Mucosa of stomach (tissue), 1 donor: ENCODE measurements around the gene MPDZ.

Source experiments
- H3K27me3 ChIP-seq: one replicate; pipeline ENCODE4 v1.7.0; 2013; ENCODE audit warnings: mild to moderate bottlenecking, low read length; ENCODE audit not compliant: control insufficient read depth, insufficient read depth
- H3K36me3 ChIP-seq: one replicate; pipeline ENCODE4 v1.7.0; 2013; ENCODE audit warnings: low read length; ENCODE audit not compliant: control insufficient read depth, insufficient read depth
- H3K4me1 ChIP-seq: one replicate; pipeline ENCODE4 v1.7.0; 2013; ENCODE audit warnings: mild to moderate bottlenecking, low read length; ENCODE audit not compliant: control insufficient read depth, insufficient read depth
- H3K4me3 ChIP-seq: one replicate; pipeline ENCODE4 v1.7.0; 2013; ENCODE audit warnings: low read length
- H3K9ac ChIP-seq: one replicate; pipeline ENCODE4 v1.7.0; 2013; ENCODE audit warnings: mild to moderate bottlenecking, low read length, moderate library complexity
- H3K9me3 ChIP-seq: one replicate; pipeline ENCODE4 v1.7.0; 2013; ENCODE audit warnings: mild to moderate bottlenecking, low read length, moderate library complexity; ENCODE audit not compliant: control insufficient read depth
- donor health status: Pancreatic carcinoma.

The MPDZ gene

DNA sequence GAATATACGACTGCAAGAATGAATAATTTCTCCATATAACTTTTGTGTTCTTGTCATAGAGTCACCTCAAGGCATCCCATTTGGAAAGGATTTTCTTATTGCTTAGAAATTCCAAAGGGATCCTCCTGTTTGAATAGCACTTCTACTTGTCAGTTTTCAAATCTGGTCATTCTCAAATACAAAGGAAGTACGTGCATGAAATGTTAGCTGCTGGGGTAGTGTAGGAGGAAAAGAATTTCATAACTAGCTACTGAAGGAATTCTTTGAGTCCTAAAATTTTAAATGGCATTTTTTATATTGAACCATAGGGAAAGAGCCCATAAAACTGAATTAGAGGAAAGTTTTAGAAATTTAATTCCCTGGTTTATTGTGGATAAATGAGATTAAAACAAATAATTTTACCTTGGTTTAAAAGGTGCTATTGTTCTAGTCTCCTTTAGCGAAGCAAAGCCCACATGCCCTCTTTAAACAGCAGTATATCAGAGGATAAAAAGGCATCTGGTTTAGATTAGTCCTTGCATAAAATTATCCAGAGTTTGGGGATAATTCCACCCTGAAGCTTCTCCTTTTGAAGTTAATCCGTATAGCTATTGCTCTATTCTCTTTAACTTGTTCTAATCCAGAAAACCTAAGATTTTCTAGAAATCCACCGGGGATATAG lies 2.0 kb upstream of the MPDZ start:
- no peaks in the 10 kb centered on the region for H3K4me1 ChIP-seq
- H3K27me3 ChIP-seq: peaks cover 16% of the 10 kb centered on the region
- no peaks in the 10 kb centered on the region for H3K9me3 ChIP-seq
- no peak overlapping the region for H3K9ac ChIP-seq
- H3K4me3 ChIP-seq: no peak overlapping the region
- H3K36me3 ChIP-seq: no peaks in the 10 kb centered on the region

- Histone ChIP-seq H3K36me3 (no peaks in the 10 kb centered on the region), H3K9ac (peak overlapping the region; percentile 64), H3K4me3 (peak overlapping the region; percentile 19), H3K27me3 (peaks cover 16% of the 10 kb centered on the region), H3K4me1 (no peaks in the 10 kb centered on the region), H3K9me3 (no peaks in the 10 kb centered on the region)
These were observed 885 bp downstream of the MPDZ start for GRCh38 chr9:13278368-13279246.

GRCh38 chr9:13278023-13278367 lies 1.5 kb downstream of the MPDZ start:
- peaks cover 16% of the 10 kb centered on the region for H3K27me3 ChIP-seq
- no peaks in the 10 kb centered on the region for H3K4me1 ChIP-seq
- no peaks in the 10 kb centered on the region for H3K9me3 ChIP-seq
- H3K4me3 ChIP-seq: no peak overlapping the region
- H3K36me3 ChIP-seq: no peaks in the 10 kb centered on the region
- no peak overlapping the region for H3K9ac ChIP-seq

- Histone ChIP-seq H3K27me3 (peaks cover 15% of the 10 kb centered on the region), H3K9me3 (no peaks in the 10 kb centered on the region), H3K36me3 (no peaks in the 10 kb centered on the region), H3K9ac (no peak overlapping the region), H3K4me1 (no peaks in the 10 kb centered on the region), H3K4me3 (no peak overlapping the region)
These were observed 4.4 kb downstream of the MPDZ start for GRCh38 chr9:13274886-13275641.

GRCh38 chr9:13270734-13271133 lies 8.8 kb downstream of the MPDZ start:
- Histone ChIP-seq H3K4me1 (no peaks in the 10 kb centered on the region), H3K27me3 (no peaks in the 10 kb centered on the region), H3K4me3 (no peak overlapping the region), H3K9ac (no peak overlapping the region), H3K9me3 (no peaks in the 10 kb centered on the region), H3K36me3 (no peaks in the 10 kb centered on the region)

- no peaks in the 10 kb centered on the region for H3K9me3 ChIP-seq
- H3K4me3 ChIP-seq: no peak overlapping the region
- H3K36me3 ChIP-seq: no peaks in the 10 kb centered on the region
- no peaks in the 10 kb centered on the region for H3K27me3 ChIP-seq
- H3K9ac ChIP-seq: no peak overlapping the region
- no peaks in the 10 kb centered on the region for H3K4me1 ChIP-seq
These were observed 9.7 kb downstream of the MPDZ start for GRCh38 chr9:13269589-13270452.

DNA sequence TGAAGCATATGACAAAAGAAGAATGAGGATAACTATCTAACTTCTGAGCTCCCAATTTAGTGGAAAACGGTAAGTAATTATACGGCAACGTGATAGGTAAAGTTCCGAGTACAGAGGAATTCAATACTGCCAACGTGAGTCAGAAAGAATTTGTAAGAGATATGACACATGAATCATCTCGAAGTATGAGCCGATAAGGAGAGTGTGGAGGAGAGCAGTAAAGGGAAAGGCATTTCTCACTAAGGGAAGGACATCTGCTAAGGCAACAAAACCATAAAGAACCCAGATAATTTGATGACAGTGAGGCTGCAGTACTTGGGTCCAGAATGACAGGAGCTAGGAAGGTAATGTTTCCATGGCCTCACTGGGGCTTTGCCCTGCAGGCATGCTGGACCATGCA lies 11.0 kb downstream of the MPDZ start:
- Histone ChIP-seq H3K36me3 (no peaks in the 10 kb centered on the region), H3K9ac (no peak overlapping the region)

DNA sequence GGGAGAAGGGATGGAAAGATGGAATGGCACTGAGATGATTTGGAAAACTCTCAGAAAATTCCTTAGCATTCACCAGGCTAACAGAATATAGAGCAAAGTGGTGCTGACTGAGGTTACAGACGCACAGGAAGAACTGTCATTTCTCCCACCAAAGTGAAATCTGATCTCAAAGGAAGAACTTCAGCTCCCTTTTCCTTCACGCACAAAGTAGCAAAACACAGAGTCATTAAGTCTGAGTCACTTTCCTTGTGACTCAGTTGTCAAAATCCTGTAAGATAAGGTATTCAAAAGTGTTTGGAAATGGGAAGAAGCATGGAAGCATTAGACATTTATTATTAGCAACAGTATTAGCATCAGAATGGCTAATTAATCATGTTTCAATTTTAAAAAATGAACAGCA lies 11.7 kb downstream of the MPDZ start:
- no peaks in the 10 kb centered on the region for H3K4me1 ChIP-seq
- no peak overlapping the region for H3K4me3 ChIP-seq
- no peaks in the 10 kb centered on the region for H3K9me3 ChIP-seq
- H3K9ac ChIP-seq: no peak overlapping the region
- no peaks in the 10 kb centered on the region for H3K36me3 ChIP-seq
- H3K27me3 ChIP-seq: no peaks in the 10 kb centered on the region

More for the DNA sequence above, 11.0 kb downstream of the MPDZ start:
- Histone ChIP-seq H3K4me3 (no peak overlapping the region), H3K4me1 (no peaks in the 10 kb centered on the region), H3K27me3 (no peaks in the 10 kb centered on the region), H3K9me3 (no peaks in the 10 kb centered on the region)

- no peaks in the 10 kb centered on the region for H3K36me3 ChIP-seq
- H3K4me1 ChIP-seq: no peaks in the 10 kb centered on the region
- no peak overlapping the region for H3K4me3 ChIP-seq
- no peak overlapping the region for H3K9ac ChIP-seq
- no peaks in the 10 kb centered on the region for H3K9me3 ChIP-seq
- no peaks in the 10 kb centered on the region for H3K27me3 ChIP-seq
These were observed 13.3 kb downstream of the MPDZ start for GRCh38 chr9:13266167-13266566.

GRCh38 chr9:13264788-13265187 lies 14.7 kb downstream of the MPDZ start:
- Histone ChIP-seq H3K27me3 (no peaks in the 10 kb centered on the region), H3K9me3 (no peaks in the 10 kb centered on the region), H3K9ac (no peak overlapping the region), H3K4me3 (no peak overlapping the region), H3K36me3 (no peaks in the 10 kb centered on the region), H3K4me1 (no peaks in the 10 kb centered on the region)

DNA sequence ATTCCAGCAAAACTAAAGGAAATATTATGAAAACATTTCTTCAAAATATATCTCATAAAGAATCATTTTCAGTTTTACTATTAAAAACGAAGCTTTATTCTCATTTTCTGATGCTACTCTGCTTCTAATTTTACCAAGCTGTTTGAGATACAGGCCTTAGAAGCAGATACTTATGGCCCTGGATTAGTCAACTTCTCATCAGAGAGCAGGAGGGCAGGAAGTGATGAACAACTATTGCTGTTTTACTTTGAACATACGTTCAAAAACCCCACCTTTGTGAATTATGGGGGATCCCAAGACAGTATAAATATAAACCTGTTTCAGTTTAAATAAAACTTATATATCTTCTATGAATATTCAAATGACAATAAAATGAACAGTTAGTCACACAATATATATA lies 16.0 kb downstream of the MPDZ start:
- Histone ChIP-seq H3K9ac (no peak overlapping the region), H3K27me3 (no peaks in the 10 kb centered on the region), H3K36me3 (no peaks in the 10 kb centered on the region), H3K4me1 (no peaks in the 10 kb centered on the region), H3K4me3 (no peak overlapping the region), H3K9me3 (no peaks in the 10 kb centered on the region)
